T-helper 22 cell (primary cell): ENCODE data around the gene ATP11A.

Experiments used
- DNase-seq: peaks from one replicate; pipeline ENCODE4 v3.0.0-alpha.2; 2020; ENCODE audit warnings: low read depth

The ATP11A gene

GRCh38 chr13:112689303-112690245 is at the start of gene ATP11A:
TSS of gene ATP11A (plus strand) at chr13:112690038. CDS start at chr13:112690417, 379 bp downstream.
- DNase-seq, result peak; percentile 75

- DNase-seq, result no peak
These were observed 48.3 kb upstream of the ATP11A start for GRCh38 chr13:112641456-112642089.

GRCh38 chr13:112642090-112642460 is 47.8 kb upstream of the ATP11A start:
- DNase-seq, result no peak

- no peak for DNase-seq
These were observed 45.9 kb upstream of the ATP11A start for GRCh38 chr13:112643759-112644459.

- DNase-seq, result no peak
These were observed 44.4 kb upstream of the ATP11A start for GRCh38 chr13:112645327-112645914.

- no peak for DNase-seq
These were observed 42.6 kb upstream of the ATP11A start for GRCh38 chr13:112647256-112647655.

GRCh38 chr13:112648101-112648500 is 41.7 kb upstream of the ATP11A start:
- DNase-seq, result no peak

GRCh38 chr13:112648966-112649690 is 40.7 kb upstream of the ATP11A start:
- DNase-seq, result no peak

- no peak for DNase-seq
These were observed 38.5 kb upstream of the ATP11A start for GRCh38 chr13:112651311-112651710.

GRCh38 chr13:112651750-112652511 is 37.9 kb upstream of the ATP11A start:
- no peak for DNase-seq

GRCh38 chr13:112652512-112653070 is 37.2 kb upstream of the ATP11A start:
- no peak for DNase-seq

- no peak for DNase-seq
These were observed 36.8 kb upstream of the ATP11A start for GRCh38 chr13:112653071-112653470.

- DNase-seq, result no peak
These were observed 33.9 kb upstream of the ATP11A start for GRCh38 chr13:112655913-112656312.

GRCh38 chr13:112657850-112658445 is 31.9 kb upstream of the ATP11A start:
- no peak for DNase-seq

GRCh38 chr13:112658808-112659207 is 31.0 kb upstream of the ATP11A start:
- no peak for DNase-seq

- DNase-seq, result no peak
These were observed 28.5 kb upstream of the ATP11A start for GRCh38 chr13:112661291-112661690.

- no peak for DNase-seq
These were observed 25.2 kb upstream of the ATP11A start for GRCh38 chr13:112664501-112665203.

- DNase-seq, result no peak
These were observed 20.9 kb upstream of the ATP11A start for GRCh38 chr13:112668924-112669323.

GRCh38 chr13:112669881-112670499 is 19.8 kb upstream of the ATP11A start:
- DNase-seq, result no peak
